Measurements from ENCODE around the gene LPAR3.

LPAR3 gene

DNA sequence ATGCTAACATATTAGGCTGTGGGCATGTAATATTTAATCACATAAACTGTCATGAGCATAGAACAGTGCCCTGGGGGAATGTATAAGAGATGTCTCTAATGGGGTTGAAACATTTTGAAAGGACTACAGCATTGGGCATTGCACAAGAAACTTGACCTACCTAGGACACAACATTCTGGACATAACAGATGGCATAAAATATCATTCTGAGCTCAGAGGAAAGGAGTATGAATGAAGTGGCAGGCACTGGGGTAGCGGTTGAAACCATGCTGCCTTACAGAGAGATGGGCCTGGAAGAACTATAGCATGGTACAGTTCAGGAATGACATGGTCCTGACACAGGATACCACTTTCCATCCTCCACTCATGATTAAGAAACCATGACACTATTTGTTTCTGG lies 69.0 kb downstream of the LPAR3 start:
- DNase-seq: no peak

DNA sequence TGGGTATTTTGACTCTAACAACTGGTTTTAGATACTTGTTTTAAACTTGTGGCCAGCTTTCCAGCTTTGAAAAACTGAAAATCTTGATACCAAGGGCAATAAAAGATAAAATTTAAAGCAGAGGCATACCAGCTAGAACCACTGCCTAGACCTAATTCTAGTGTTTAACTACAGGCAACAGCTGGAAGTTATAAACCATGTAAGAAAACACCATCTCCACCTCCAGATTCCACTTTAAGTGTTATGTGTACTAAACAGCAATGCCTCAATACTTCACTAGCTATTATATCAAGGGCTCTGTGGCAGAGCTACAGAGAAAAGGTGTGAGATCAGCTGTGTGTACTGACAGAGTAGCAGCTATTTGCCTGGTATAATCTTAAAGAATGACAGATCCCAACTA lies 69.5 kb downstream of the LPAR3 start:
- no peak for DNase-seq

DNA sequence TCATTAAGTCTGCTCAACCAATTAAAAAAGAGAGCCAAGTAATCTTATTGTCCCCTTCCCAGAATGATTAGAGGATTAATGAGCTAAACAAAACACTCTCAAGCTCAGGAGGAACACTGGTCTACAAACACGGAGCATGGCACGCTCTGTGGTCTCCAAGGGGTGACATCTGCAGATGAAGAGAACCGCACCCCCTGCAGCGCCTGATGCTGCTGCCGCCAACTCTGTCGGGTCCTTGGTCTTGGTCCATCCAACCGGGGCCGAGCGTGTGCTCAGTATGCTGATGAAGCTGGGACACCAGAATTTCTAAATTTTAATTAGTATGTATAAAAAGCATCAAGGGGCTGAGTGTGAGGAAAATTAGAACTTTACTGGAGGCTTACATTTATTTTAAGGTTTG lies 82.7 kb downstream of the LPAR3 start:
- no peak for DNase-seq

DNA sequence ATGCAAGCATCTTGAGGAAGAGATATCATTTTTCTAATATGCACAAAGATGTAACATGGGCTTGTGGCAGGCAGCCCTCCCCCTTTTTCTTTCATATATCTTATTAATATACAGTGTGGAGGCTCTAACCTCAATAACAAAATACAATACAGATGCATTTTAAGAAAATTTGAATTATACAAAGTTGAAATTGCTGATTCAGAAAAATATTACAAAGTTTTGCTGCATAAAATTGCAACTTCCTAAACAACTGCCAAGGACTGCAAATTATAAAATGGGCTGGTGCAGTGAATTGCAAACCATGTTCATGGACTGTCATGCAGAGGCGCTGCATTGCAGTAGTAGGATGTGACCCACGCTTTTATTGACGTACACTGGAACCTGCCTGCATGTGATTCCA lies 84.0 kb downstream of the LPAR3 start:
- DNase-seq: no peak

DNA sequence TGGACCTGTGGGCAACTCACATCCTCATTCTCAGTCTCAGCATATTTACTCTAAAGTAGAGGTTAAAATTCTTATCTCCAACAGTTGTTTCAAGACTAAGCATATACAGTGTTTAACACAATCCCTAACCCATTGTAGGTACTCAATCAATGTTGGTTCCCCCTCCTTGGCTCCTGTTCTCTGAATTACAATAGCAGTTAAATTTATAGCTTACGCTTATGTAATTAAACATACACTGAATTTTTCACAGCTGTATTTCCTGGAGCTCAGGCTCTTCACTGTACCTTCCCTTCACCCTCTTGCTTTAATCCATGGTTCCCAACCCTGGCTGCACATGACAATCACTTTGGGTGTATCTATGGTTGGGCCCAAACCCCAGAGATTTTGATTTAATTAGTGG lies 89.4 kb downstream of the LPAR3 start:
- no peak for DNase-seq

DNA sequence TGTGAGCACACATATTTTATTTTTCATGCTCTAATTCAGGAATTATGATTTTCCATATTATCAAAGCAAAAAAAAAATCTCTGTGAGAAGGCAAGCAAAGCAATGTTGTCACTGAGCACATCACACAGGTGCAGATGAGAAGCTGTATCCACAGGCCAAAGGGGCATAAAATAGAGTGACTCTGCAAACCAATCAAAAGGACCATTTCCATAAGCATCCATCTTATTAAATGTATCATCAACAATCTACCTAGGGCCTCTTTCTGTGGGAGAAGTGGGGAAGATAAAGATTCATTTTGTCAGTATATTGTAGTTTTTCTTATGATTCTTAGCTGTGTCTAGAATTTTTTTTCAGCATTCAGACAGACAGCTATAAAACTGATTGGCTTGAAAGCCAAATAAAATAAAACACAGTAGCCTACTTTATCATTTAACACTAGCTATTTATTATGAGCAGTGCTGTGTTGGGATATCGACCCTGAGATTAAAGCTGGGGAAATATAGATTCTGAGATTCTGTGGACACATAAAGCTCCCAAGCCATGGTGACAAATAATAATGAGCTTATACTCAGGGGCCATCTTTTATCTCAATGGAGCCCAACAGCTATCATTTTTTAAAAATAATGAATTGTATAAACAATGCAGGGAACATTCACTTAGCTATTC lies 90.3 kb downstream of the LPAR3 start:
- no peak for DNase-seq

DNA sequence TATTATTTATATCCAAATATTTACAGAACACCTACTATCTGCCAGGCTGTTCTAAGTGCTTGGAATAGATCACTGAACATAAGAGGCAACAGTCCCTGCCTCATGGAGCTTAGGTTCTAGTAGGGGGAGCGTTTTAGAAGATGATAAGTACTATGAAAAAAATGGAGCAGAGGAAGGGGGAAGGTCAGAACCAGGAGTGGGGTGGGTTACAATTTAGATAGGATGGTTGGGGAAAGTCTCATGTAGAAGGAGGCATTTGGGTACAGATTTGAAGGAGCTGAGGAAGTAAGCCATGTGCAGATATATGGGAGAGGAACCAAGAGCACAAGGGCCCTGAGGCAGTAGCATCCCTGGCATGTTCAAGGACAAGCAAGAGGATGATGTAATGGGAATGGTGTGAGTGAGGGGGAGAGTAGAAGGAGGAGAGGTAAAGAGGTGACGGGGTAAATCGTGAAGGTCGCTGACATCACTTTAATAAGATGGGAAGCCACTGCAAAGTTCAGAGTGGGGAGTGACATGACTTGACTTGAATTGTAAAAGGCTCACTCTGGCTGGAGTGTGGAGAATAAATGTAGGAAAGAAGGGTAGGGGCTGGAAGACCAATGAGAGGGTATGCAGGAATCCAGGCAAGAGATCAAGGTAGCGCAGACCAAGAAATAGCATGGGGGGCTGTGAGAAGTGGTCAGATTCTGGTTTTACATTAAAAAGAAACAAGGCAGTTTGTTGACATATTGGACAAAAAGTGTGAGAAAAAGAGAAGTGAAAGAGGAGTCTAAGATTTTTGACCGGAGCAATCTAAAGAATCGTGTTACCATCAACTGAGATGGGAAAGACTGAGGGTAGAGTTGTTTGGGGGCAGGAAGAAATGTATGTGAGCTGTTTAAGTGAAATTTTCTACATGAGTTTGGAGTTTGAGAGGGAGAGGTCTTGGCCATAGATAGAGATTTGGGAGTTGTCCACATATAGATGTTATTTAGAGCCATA lies 92.6 kb downstream of the LPAR3 start:
- DNase-seq: no peak

DNA sequence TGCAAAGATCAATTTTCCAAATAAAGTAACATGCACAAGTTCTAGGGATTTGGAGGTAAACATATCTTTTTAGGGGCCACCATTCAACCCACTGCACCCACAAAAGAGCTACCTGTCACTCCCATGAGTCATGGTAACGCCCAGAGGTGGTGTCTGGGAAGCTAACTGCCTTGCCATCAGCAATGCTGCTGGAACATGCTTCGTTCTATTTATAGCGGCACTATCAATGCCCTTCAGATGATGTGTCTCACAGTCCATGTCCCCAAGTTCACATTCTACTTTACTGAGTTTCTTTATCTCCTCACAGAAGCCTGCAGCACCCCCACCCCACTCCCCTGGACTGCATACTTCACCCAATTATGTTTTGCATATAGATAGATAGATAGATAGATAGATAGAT lies 95.4 kb downstream of the LPAR3 start:
- no peak for DNase-seq

DNA sequence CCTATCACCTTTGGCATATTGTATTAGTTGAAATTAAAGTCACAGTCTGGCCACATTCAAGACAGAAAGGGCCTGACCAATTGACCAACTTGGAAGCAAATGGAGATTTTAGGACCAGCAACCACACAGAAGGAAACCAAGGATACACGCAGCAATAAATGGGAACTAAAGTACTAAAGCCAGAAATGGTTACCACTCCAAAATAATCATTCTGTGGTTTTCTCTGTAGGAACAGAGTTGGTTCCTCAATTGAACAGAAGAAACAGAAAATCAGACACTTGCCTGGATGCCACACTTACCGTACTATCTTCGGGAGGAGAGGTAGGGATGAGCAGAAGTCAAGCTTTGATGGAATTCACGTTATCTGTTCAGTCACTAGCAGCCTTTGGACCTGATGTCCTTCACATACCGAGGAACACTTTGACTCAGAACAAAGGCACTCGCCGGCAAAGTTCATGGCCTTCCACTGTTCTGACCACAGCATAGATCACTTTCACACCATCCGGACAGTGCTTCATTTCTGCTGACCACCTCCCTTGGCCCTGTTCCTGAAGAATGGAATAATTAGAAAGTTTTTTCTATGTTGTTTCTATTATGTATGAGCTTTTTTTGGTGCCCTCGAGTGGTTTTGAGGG lies 96.9 kb downstream of the LPAR3 start:
- DNase-seq: peak; percentile 11 to 52 (median 49)

DNA sequence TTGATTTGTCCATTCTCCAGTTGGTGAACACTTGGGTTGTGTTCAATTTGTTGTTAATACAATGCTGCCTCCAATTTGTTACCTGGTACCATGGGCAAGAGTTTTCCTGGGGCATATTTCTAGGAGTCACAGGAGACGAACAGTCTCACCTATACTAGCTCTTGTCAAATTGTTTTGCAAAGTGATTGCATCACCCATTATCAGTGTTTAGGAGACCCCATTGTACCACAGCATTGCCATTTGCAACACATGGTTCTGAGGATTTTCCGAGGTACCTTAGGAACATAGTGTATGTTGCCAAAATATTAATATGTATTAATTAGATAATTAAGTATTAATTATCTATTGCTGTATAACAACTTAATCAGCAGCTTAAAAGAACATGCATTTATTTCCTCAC lies 97.8 kb downstream of the LPAR3 start:
- no peak for DNase-seq

DNA sequence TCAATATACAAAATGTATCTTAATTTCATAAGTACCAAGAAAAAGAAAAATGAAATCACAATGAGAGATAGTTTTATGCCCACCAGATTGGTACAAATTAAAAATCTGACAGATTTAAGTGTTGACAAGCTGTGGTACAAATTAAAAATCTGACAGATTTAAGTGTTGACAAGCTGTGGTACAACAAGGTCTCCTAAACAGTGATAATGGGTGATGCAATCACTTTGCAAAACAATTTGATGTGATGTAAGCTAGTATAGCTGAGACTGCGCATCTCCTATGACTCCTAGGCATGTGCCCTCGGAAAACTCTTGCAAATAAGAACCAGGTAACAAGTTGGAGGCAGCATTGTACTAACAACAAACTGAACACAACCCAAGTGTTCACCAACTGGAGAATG lies 100.6 kb downstream of the LPAR3 start:
- no peak for DNase-seq

DNA sequence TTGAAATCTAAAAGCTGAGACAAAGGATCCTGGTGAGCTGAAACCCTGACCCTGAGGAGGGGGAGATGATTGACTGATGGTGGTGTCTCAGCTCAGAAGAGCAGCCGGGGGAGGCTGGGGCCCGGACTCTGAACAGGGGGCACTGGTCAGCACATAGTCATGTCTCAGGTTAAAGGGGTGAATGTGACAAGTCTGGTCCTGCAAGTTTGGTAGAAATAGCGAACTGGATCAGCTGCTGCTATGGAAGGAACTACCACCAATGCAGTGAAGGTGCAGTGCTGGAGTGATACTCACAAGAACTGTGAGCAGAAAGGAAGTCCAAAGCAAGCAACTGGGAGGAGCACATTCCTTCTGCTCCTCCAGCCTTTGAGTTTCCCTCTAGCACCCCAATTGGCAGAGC lies 104.0 kb downstream of the LPAR3 start:
- DNase-seq: no peak

DNA sequence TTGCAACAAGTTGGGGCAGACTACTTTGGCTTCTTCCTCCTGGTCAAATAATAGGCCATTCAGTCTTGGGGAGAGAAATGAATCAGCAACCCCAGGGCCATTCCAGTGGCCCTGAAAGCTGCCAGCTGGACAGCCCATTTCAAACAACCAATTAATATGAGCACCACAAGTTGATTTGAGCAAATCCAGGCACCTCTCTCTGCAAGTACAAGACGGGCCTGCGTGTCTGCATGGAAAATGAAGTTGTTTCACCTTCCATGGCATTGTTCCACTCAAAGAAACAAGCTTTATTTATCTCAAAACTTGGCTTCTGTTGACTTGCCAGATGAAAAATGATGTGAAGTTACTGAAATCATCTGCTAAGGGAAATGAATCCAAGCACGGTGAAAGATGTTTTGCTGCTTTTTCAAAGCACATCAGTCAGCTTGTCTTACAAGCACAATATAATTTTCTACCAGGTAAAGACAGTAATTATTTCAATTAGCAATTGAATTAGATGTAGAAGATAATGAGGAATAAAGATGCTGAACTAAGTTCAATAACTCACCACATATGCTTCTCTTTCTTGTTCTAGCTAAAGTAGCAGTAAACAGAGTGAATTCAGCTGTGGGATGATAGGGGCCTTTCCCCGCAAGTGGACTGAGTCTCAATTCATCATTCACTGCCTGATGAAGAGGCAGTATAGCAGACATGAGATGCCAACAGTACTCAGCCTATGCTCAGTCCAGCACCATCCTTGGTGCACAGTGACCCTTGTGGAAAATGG lies 107.6 kb downstream of the LPAR3 start:
- DNase-seq: no peak

DNA sequence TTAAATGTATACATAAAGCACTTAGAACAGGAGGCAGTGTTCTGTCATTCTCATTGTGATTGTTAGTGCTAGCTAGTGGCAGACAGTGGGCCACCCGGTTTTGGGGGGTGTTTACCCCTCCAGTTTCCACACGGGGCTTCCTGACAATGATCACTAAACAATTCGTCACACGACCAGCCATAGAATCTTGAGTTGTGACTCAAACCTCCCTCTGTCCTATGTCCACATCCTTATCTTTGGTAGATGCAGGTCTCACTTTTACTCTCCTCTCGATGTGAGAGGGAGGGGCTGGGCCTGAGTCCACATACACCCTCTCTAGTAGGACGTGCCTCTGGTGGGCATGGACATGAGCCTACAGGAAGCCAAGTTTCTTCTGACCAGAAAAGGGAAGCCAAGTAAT lies 110.1 kb downstream of the LPAR3 start:
- no peak for DNase-seq

DNA sequence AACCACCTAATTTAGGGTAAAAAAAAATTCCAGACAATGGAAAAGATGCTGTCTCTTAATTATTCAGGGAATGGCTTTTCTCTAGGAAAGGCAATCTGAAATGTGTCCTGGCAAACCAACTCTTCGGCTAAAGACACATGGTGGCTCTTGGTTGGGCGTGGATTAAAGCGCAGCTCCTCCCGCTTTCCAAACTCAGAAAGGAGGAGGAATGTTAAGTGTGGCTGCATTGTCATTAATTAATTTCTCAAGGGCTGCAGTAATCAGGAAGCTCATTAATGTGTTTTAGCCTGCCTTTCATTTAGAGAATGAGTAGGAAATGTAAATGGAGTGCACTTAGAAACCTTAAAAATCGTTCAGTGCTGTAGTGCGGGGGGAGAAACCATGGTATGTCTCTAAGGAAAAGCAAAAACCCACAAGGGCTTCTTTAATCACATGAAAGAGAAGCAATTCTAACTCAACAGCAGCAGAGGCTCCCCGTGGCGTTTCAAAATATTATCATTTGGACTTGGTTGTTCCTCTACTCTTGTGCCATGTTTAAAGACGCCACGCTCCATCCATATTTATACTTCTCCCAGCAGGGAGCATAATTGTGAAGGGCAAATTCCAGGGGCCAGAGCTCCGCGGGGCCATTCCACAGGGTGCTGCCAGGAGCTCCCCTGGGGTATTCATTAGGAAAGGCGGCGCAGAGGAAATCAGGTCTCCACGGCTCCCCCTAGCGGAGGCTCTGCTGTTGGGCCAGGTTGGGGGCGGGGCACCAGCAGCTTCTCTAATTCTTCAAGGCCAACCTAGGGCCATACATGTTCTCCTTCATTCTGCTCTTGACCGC lies 110.8 kb downstream of the LPAR3 start:
- DNase-seq: peak; percentile 58 to 80 (median 73)

DNA sequence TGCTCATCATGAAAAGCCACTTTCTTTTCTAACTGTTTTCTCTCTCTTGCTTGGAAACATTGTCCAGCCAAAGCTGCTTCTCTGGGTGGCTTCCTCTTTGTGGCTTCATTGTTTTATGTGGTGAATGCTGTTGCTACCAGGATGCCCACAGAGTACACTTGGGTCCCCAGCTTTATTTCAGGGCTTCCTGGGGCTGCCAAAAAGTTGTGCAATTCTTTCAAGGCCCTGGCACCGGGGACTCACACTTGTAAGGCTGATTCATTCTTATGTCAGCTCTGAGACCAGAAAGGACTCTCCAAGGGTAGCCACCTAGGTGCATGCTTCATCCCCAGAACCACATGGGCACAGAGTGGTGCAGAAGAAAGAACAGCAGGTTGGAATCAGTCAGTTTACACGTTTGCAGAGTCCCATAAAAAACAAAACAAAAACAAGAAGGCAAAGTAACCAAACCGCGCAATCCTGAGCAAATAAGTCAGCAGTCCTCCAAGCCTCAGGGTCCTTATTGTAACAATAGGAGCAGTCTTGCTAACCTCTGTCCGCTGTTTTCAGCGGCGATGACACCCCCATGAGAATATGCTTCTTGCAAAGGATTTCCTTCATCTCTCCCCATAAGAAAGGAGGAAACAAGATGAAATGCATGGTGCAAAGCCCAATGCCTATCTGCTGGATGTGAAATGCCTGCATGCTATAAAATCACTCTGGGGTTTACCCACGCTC lies 112.8 kb downstream of the LPAR3 start:
- DNase-seq: peak; percentile 14 to 32 (median 24)

DNA sequence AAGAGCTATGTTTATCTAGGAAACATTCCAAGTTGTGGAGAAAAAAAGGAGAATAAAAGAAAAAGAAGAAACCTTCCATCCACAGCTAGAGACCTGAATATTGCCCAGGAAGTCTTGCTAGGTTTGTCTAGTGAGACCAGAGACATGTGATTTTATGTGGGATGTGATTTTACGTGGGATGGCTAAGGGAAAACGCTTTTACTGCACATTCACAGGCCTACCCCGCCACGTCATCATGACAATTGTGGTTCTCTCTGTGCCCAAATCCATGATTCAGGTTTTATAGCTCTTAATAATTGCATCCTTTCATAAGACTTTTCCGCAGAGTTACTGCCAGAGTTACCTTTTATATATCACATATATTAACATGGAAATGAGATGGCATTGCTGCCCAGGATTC lies 116.4 kb downstream of the LPAR3 start:
- DNase-seq: no peak

DNA sequence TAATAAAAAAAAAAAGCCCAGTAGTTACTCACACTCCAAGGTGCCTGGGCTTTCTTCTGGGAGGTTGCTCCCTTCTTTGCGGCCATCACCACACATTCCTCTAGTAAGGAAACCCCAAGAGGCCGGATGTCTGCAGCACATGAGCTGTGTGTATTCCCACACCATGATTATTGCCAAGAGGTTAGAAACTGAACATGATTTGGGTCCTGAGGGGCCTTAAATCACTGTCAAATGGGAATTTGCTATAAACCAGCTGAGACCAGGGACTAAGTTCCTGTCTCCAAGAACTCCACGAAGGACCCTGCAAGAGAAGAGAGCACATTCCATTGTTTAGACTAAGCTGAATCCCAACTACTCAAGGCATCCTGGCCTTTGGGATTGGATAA lies 117.5 kb downstream of the LPAR3 start:
- DNase-seq: no peak

DNA sequence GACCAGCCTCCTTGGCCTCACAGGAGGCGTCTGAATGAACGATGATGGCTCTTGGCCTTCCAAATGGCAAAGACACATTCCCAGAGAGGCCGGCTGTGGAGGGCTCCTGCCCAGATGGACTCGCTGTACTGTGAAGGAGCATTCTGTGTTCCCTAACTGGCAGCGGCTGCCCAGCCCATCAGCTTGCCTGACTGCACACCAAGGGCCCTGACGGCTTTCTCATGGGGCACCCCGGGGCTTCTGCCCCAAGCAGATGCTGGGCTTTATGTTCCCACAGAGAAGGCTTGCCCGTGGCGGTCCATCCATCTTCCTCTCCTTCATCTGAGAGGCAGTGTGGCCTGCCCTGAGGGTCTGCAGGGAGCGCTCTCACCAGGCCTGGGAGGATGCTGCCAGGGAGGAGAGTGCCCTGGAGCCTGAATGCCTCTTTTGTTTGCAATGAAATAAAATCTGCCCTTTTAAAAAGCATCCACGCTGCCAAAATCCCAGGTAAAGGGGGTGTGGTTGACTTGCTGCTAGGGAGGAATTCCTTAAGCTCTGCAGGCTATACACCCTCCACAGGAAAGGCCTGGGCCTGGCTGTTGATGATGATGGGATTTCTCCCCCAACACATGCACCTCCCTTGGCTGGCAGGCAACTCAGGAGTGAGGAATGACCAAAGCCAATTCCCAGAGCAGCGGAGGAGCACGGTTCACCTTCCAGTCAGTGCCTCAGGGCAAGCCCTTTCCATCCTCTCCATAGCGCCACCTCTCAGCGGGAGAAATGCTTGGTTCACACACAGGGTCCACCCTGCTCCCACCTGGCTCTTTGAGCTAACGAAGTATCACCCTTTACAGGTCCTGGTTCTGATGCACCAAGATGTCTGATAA lies 118.1 kb downstream of the LPAR3 start:
- no peak for DNase-seq

DNA sequence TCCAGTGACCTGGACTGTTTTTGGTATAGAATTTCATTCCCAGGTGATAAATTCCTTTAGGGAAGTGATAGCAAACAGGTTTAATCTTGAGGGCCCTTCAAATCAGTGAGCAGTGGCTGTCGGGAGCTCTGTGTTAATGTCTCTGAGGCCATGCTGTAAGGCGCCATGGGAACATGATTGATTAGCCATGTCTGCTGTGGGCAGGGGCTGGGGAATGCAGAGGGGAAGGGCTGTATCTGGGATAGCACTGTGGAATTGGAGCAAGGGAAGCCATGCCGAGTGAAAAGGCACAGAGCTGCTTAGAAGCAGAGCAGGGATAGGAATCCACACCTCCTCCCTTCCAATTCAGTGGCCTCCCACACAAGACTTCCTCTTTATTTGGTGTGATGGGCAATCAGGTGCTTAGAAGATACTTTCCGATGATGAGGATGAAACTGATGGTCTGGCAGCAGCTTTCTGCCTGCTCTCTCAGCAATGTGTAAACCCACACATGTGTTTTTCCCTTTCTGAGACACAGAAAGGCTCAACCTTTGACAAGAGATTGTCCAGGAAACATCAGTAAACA lies 119.0 kb downstream of the LPAR3 start:
- no peak for DNase-seq
